ENCODE data around the gene NXPH1. TPM values are rescaled to one million over a fixed set of nuclear protein-coding genes. Genes with fewer than 3 reads are reported as not detected.

Gene NXPH1
- total RNA-seq, 1 donor from 2014 or later: not detected

DNA sequence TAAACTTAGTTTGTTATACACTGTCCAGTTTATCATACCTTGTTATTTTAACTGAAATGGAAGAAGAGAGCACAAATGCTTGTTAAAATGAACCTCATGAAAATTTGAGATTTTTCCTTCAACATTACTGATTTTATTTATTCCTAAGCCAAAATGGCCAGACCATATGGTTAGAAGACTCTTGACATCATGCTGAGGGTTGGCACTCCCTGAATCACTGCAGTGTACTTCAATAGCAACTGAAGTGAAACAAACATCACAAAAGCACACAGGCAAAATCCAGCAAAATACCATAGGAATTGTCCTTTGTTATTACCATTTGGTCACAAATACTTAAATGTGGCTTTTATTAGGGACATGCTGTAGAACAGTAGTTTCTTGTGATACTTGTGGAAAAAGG is 347.8 kb downstream of the NXPH1 start:
- Mint-ChIP-seq H3K27ac (ENCODE audit: unreplicated experiment) (no peak overlapping the region), H3K27me3 (ENCODE audit: low read depth) (no peaks in the 10 kb centered on the region), H3K36me3 (ENCODE audit: low read depth) (no peaks in the 10 kb centered on the region), H3K4me1 (ENCODE audit: low read depth) (no peaks in the 10 kb centered on the region), H3K9me3 (ENCODE audit: low read depth) (no peaks in the 10 kb centered on the region), H3K4me3 (ENCODE audit: unreplicated experiment) (no peak overlapping the region)
- TF ChIP-seq, protein P1, sequence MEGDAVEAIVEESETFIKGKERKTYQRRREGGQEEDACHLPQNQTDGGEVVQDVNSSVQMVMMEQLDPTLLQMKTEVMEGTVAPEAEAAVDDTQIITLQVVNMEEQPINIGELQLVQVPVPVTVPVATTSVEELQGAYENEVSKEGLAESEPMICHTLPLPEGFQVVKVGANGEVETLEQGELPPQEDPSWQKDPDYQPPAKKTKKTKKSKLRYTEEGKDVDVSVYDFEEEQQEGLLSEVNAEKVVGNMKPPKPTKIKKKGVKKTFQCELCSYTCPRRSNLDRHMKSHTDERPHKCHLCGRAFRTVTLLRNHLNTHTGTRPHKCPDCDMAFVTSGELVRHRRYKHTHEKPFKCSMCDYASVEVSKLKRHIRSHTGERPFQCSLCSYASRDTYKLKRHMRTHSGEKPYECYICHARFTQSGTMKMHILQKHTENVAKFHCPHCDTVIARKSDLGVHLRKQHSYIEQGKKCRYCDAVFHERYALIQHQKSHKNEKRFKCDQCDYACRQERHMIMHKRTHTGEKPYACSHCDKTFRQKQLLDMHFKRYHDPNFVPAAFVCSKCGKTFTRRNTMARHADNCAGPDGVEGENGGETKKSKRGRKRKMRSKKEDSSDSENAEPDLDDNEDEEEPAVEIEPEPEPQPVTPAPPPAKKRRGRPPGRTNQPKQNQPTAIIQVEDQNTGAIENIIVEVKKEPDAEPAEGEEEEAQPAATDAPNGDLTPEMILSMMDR (IDR thresholded peaks at IDR 0.05): no peak
- no peak for DNase-seq (ENCODE audit: low spot score)

DNA sequence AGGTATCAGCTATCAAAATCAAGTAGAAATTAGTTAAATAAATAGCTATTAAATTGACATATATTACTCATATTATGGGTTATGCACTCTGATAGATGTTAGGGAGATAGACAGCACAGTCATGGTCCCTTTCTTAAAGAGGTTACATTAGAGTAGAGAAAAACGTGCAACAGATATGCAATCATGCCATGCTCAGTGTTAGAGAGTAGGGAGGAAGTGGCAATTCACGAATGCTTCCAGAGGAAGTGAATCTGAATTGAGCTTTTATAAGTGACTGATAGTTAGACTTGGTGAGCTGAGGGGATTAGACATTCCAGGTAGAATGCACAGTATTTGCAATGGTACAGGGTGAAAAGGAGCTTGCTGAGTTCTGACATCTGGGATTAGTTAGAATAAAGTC is 349.8 kb downstream of the NXPH1 start:
- Mint-ChIP-seq H3K9me3 (ENCODE audit: low read depth) (no peaks in the 10 kb centered on the region), H3K27me3 (ENCODE audit: low read depth) (no peaks in the 10 kb centered on the region), H3K4me3 (ENCODE audit: unreplicated experiment) (no peak overlapping the region), H3K36me3 (ENCODE audit: low read depth) (no peaks in the 10 kb centered on the region), H3K4me1 (ENCODE audit: low read depth) (no peaks in the 10 kb centered on the region), H3K27ac (ENCODE audit: unreplicated experiment) (no peak overlapping the region)
- TF ChIP-seq, protein P1 (IDR thresholded peaks at IDR 0.05): no peak
- no peak for DNase-seq (ENCODE audit: low spot score)

DNA sequence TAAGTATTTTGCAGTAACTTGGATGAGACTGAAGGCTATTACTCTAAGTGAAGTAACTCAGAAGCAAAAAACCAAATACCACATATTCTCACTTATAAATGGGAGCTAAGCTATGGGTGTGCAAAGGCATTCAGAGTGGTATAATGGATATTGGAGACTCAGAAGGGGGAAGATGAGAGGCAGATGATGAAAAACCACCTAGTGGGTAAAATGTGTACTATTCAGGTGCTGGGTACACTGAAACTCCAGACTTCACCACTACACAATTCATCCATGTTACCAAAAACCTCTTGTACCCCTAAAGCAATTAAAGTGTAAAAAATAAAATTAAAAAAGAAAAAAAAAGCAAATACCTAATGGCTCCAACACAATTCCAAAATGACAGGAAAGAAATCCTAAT is 351.7 kb downstream of the NXPH1 start:
- H3K4me3 Mint-ChIP-seq (ENCODE audit: unreplicated experiment): no peak overlapping the region
- no peaks in the 10 kb centered on the region for H3K27me3 Mint-ChIP-seq (ENCODE audit: low read depth)
- no peaks in the 10 kb centered on the region for H3K9me3 Mint-ChIP-seq (ENCODE audit: low read depth)
- DNase-seq (ENCODE audit: low spot score): no peak
- no peaks in the 10 kb centered on the region for H3K4me1 Mint-ChIP-seq (ENCODE audit: low read depth)
- no peaks in the 10 kb centered on the region for H3K36me3 Mint-ChIP-seq (ENCODE audit: low read depth)
- H3K27ac Mint-ChIP-seq (ENCODE audit: unreplicated experiment): no peak overlapping the region
- TF ChIP-seq, protein P1 (IDR thresholded peaks at IDR 0.05): no peak

DNA sequence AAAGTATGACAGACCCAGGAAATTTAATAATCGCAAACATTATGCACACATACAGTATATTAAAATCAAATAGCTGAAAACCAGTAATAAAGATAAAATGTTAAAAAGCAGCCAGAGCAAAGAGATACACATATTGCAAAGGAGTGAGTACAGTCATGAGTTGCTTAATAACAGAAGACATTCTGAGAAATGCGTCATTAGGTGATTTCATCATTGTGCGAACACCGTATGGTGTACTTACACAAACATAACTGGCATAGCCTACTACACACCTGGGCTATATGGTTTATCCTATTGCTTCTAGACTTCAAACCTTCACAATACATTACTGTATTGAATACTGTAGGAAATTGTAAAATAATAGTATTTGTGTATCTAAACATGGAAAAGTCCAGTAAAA is 367.6 kb downstream of the NXPH1 start:
- no peak for DNase-seq (ENCODE audit: low spot score)
- TF ChIP-seq, protein P1 (IDR thresholded peaks at IDR 0.05): no peak
- H3K4me1 Mint-ChIP-seq (ENCODE audit: low read depth): no peaks in the 10 kb centered on the region
- no peak overlapping the region for H3K4me3 Mint-ChIP-seq (ENCODE audit: unreplicated experiment)
- no peaks in the 10 kb centered on the region for H3K36me3 Mint-ChIP-seq (ENCODE audit: low read depth)
- H3K27me3 Mint-ChIP-seq (ENCODE audit: low read depth): no peaks in the 10 kb centered on the region
- no peak overlapping the region for H3K27ac Mint-ChIP-seq (ENCODE audit: unreplicated experiment)
- peaks cover 4% of the 10 kb centered on the region for H3K9me3 Mint-ChIP-seq (ENCODE audit: low read depth)

Other genes with a start within 250 kb of the NXPH1 start
- 2.2 to 5.0 TPM (median 3.7 TPM) in 3 replicates for gene ICA1, start 171.4 kb upstream of the NXPH1 start, total RNA-seq

Data from chondrocyte (in vitro differentiated cells).